GM19099 (cell line): ENCODE measurements around the gene PHLPP1.
A peak's percentile ranks its signal among the peaks of the same experiment; 100 is the strongest.

Experiments
- POLR2A ChIP-seq: IDR thresholded peaks from 3 replicates; pipeline ENCODE4 v1.6.1; 2011; ENCODE audit warnings: low read depth; ENCODE audit not compliant: insufficient read length; ENCODE audit errors: extremely low read depth

The PHLPP1 gene

DNA sequence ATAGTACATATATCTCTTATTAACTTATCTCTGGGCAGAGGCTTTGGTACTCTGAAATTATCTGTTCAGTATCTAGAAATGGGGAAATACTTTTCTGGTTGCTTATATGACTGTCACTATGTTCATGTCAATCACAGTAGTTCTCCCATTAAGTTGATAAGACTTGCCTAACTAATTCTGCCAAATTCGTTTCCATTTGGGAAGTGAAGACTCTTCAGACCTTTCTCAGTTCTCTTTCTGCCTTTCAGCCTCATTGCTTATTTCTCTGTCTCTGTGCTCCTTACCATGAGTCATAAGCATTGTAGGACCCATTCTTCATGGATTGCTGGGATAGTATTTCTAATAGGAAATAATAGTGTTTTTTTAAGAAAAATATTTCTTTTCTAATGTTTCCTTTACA is 113.5 kb downstream of the PHLPP1 start:
- no peak for TF ChIP-seq POLR2A

DNA sequence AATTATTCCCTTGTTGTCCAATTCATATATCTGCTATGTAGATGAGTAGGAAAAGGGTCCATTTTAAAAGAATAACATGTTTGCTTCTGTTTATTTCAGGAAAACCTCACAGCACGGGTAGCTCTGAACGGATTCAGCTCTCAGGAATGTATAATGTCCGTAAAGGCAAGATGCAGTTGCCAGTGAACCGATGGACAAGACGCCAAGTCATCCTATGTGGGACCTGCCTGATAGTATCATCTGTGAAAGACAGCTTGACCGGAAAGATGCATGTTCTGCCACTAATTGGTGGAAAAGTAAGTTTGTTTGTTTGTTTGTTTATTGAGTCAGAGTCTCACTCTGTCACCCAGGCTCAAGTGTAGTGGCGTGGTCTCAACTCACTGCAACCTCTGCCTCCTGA is 114.6 kb downstream of the PHLPP1 start:
- TF ChIP-seq POLR2A: no peak

DNA sequence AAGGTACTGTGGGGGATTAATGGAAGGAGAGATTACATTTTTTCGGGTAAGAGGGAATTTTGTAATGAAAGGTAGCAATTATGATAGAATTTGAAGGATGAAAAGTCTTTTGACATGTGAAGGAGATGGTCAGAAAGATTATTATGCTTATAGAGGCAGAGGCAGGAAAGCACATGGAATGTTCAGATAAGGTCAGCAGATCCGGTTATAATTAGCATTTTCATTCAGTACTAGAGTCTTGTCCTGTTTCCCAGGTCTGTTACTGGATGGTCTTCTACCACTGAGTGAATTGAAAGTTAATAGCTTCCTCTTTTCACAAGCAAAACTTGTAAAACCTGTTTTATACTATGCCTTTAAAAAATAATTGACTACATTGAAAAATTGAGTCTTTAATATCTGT is 116.9 kb downstream of the PHLPP1 start:
- TF ChIP-seq POLR2A: no peak

DNA sequence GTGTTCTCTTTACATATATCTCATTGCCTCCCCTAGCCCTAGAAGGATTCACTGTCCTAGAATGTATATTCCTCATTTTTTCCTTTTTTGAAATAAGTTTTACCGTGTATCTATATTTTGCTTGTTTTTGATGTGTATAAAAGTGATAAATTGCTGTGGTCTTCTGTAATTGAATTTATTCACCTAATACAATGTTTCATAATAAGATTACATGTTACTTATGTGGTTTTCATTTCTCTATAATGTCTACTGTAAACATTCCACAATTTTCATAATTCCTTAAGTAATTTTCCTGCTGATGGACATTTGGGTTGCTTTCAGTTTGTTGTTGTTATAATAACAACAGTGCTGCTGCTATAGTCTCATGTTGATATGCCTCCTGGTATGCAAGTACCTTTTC is 118.2 kb downstream of the PHLPP1 start:
- no peak for TF ChIP-seq POLR2A

DNA sequence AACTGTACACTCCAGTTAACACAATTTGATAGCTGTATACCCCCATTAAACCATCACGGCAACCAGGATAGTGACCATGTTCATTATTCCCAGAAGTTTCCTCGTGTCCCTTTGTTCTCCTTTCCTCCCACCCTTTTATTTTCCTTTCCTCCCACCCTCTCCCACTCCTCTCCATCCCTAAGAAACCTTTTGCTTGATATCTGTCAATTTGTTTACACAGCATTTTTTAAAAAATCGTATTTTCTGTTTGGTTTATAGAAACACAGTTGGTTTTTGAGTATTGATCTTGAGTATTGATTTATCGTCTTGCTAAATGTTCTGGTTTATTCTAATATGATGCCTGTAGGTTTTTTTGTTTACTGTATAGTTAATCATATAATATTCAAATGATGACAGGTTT is 119.4 kb downstream of the PHLPP1 start:
- TF ChIP-seq POLR2A: no peak

DNA sequence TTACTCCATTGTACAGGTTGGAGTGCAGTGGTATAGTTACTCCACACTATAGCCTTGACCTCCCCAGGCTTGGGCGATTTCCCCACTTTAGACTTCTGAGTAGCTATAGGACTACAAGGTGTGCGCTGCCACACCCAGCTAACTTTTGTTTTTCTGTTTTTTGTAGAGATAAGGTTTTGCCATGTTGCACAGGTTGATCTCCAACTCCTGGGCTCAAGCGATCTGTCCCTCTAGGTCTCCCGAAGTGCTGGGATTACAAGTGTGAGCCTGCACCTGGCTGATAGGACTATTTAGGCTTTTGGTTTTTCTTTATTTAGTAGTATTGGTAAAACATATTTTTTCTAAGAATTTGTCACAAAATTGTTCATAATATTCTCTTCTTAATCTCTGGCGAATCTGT is 121.7 kb downstream of the PHLPP1 start:
- no peak for TF ChIP-seq POLR2A

DNA sequence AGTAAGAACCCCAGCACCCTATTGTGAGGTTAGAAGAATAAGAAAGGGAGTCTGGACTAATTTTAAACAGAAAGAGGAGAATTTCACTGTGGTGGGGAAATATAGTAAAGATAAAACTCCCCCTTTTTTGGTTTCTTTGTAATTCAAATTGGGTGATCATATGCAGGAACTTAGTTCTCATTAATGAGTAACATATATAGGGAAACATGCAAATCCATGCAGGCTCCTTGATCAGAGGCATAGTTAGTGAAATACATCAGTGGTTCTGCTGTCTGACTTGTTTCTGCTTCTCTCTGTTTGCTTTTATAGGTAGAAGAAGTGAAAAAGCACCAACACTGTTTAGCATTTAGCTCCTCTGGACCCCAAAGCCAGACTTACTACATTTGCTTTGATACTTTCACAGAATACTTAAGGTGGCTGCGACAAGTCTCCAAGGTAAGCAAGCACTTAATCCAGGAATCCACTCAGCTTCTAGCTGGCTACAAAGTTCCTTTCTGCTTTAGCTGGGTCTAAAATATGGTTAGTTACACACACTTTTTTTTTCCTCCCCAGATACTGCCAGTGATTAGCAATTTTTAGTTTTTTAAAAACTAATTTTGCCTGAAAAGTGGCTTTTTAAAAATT is 123.2 kb downstream of the PHLPP1 start:
- TF ChIP-seq POLR2A: peak; percentile 43

DNA sequence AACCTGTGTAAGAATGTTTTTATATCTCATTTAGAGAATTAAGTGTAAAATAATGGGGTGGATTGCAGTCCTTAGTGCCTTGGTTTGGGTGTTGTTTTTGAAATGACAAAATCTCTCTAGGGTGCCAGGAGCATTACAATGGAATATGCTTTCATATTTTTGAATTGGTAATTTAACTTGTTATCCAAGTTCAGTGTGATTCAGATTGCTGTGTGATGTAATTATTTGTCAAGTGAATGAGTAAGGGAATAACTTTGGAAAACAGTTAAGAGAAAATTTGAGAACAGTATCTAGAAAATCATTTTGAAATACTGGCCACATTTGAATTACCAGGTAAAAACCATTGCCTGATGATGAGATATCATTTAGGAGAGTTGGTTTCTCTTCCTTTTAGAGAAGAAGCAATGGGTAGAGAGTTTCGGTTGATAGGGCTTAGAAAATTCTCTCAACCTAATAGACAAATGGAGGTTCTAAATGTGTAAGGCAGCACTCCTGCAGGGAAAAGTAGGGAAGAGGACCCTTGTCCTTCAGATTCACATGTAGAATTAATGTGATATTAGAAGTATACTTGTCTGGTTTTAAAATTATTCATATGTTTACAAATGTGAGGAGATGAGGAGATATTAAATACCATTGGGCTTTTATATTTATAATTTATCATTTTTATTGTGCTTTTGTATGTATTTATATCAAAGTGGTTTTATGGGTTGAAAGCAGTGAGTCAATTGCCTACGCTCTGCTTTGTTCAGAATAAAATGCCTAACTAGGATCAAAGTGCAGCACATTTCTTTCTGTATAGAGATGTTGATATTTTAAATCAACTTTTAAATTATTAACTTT is 124.8 kb downstream of the PHLPP1 start:
- no peak for TF ChIP-seq POLR2A

DNA sequence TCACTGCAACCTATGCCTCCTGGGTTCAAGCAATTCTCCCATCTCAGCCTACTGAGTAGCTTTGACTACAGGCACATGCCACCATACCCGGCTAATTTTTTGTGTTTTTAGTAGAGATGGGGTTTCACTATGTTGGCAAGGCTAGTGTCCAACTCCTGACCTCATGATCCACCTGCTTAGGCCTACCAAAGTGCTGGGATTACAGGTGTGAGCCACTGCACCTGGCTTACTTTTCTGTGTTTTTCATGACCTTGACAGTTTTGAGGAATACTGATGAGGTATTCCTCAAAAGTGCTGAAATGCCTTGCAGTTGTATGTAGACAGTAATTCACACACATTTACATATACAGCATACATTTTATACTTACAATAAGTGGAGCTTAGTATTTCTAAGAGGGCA is 126.1 kb downstream of the PHLPP1 start:
- TF ChIP-seq POLR2A: no peak

DNA sequence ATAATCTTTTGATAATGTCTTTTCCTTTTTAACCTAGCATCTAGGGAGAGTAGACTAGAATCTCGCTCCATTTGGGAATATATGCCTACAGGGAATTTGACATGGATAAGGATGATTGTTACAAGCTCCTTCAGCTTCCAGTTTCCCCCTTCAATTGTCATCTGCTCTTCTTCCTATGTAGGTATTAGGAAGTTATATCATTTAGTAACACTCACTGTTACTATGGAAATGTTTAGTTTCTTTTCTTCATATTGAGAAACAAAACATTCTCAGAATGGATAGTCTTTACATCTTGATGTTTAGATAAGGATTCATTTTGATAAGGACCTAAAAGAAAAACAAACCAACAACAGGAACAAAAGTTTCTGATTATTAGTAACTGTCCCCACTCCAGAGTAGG is 127.6 kb downstream of the PHLPP1 start:
- no peak for TF ChIP-seq POLR2A

DNA sequence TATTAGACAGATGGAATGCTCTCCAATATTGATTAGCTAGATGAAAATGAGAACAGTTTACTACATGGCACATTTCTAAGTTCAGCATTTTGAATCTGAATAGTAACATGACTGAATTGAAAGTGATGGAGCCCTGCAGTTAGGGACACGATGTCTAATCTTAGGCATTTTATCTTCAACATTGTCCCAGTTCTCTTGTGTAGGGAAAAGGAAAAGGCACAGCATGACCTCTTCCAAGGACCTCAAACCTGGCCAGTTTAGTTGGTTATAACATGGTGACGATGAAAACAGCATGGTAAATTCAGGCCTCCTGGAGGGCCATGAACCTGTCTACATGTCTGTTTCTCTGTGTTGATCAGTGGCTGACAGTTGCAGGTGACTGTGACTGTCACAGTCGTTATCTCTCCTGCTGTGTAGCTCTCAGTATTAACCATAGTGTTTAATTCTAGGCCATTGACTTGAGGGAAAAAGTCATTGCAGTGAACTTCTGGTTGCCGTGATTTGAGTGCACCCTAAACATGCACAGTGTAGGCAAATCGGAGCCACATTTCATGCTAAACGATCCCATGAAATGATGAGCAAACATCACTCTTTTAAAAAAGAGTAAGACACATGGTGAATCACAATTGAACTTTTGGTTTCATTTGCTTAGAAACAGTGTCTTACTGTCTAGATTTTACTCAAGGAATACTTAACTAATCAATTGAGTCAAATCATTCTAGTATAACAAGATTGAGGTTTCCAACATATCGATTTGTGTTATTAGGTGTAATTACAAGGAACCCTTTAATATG is 129.7 kb downstream of the PHLPP1 start:
- no peak for TF ChIP-seq POLR2A

DNA sequence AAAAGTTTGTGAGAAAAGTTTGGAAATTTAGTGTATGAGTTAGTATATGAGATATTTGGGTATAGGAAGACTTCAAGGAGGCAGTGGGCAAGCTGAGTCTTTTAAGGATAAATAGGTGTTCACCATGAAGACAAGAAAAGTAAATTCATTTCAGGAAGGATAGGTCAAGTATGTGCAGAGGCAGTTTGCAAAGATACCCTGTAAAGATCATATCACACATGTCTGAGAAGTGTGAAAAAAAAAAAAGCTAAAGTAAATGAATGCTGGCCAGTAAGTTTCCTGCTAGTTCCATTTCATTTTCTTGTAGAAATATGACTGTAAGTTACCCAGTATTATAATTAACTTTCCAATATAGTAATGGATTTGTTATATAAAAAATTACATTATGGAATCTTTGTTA is 131.0 kb downstream of the PHLPP1 start:
- TF ChIP-seq POLR2A: no peak

DNA sequence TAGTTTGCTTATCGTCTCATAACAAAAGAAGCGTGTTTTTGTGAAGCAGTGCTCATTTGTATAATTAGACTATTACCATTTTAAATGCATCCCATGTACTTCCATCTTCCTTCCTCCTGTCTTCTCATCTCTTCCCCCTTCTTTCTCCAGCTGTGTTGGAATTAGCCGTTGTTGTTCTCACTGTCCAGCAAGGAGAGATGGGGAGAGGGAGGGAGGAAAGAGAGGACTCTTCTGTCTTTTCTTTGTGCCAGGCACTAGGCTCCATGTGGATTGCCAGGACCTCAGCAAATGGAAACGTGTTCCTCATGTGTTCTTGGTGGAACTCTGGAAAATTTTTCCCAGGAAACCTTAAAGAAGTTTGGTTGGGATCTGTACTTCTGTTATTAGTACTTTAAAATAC is 131.7 kb downstream of the PHLPP1 start:
- TF ChIP-seq POLR2A: no peak

DNA sequence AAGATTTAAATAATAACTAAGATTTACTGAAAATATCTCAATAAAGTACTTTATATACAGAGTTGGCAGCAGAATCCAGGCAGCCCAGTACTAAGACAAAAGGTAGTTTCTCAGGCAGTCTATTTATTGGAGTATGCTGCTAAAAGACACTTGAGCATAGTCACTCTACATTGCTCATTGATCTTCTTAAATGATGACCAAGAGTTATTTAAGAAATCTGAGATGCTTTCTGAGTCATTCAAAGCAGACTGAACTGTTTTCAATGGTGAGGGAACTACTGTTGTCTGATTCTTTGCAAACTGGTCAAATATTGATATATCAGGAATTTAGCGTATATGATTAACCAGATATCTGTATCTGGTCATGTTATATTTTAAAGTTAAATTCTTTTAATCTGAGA is 133.6 kb downstream of the PHLPP1 start:
- TF ChIP-seq POLR2A: no peak

DNA sequence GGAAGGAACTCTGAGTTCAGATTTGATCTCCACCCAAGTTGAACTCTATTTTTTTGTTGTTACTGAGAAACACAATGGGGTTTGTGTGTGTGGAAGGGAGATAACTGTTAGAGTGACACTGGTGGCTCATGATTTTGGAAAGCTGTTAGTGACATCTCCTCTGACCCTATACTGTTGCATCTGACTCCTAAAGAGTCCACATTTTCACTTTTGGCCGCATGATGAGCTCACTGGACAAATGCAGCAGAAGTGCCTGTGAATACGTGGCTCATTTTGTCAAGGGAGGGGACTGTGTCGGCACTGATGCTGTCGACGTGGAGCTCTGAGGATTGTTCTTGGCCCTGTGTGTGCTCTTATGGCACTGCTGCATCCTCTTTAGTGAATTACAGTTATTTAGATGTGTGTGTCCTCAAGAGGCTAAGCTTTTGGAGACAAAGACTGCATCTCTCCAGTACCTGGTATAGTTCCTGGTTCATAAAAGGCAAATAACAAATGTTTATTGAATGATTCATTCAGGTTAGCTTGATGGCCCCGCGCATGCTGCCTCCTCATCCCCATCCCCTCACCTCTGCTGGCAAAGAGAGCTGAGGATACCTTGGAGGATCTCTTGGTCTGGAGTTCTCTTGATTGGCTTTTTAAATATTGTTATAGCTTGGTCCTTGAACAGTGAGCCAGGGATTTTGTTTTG is 135.4 kb downstream of the PHLPP1 start:
- TF ChIP-seq POLR2A: no peak
